ENCODE results near the gene SH3RF3.

The SH3RF3 gene

GRCh38 chr2:109387778-109388469 is 258.9 kb downstream of the SH3RF3 start:
- peaks cover 75% of the 10 kb centered on the region for H3K4me1 ChIP-seq
- H3K4me3 ChIP-seq = no peak overlapping the region
- no peaks in the 10 kb centered on the region for H3K27me3 ChIP-seq
- peaks cover 27% of the 10 kb centered on the region for H4K20me1 ChIP-seq
- H3K4me2 ChIP-seq = peak overlapping the region; percentile 3; the same call in 1 of the 2 replicates
- no peak overlapping the region for H3K27ac ChIP-seq
- H3K36me3 ChIP-seq = no peaks in the 10 kb centered on the region
- TF ChIP-seq Cebpa-rat (IDR thresholded peaks at IDR 0.05) = no peak
- H3K9ac ChIP-seq = no peak overlapping the region
- no peaks in the 10 kb centered on the region for H3K9me3 ChIP-seq

- peak overlapping the region; percentile 42 for H3K27ac ChIP-seq
- H4K20me1 ChIP-seq = peaks cover 22% of the 10 kb centered on the region
- TF ChIP-seq Cebpa-rat (IDR thresholded peaks at IDR 0.05) = no peak
- H3K36me3 ChIP-seq = no peaks in the 10 kb centered on the region
- H3K27me3 ChIP-seq = no peaks in the 10 kb centered on the region
- H3K9ac ChIP-seq = no peak overlapping the region
- peaks cover 73% of the 10 kb centered on the region for H3K4me1 ChIP-seq
- no peaks in the 10 kb centered on the region for H3K9me3 ChIP-seq
- H3K4me3 ChIP-seq = no peak overlapping the region
- peak overlapping the region; percentile 82 for H3K4me2 ChIP-seq
Observed at GRCh38 chr2:109391243-109391642, 262.2 kb downstream of the SH3RF3 start.

GRCh38 chr2:109392140-109392539 is 263.1 kb downstream of the SH3RF3 start:
- no peak overlapping the region for H3K27ac ChIP-seq
- no peak overlapping the region for H3K9ac ChIP-seq
- H3K27me3 ChIP-seq = no peaks in the 10 kb centered on the region
- H3K4me1 ChIP-seq = peaks cover 82% of the 10 kb centered on the region
- no peaks in the 10 kb centered on the region for H3K36me3 ChIP-seq
- no peak overlapping the region for H3K4me3 ChIP-seq
- H3K4me2 ChIP-seq = no peak overlapping the region
- no peaks in the 10 kb centered on the region for H3K9me3 ChIP-seq
- peaks cover 22% of the 10 kb centered on the region for H4K20me1 ChIP-seq
- no peak for TF ChIP-seq Cebpa-rat (IDR thresholded peaks at IDR 0.05)

- no peak for TF ChIP-seq Cebpa-rat (IDR thresholded peaks at IDR 0.05)
- peaks cover 22% of the 10 kb centered on the region for H4K20me1 ChIP-seq
- H3K27ac ChIP-seq = no peak overlapping the region
- H3K4me1 ChIP-seq = peaks cover 90% of the 10 kb centered on the region
- no peaks in the 10 kb centered on the region for H3K9me3 ChIP-seq
- no peaks in the 10 kb centered on the region for H3K36me3 ChIP-seq
- no peak overlapping the region for H3K4me3 ChIP-seq
- no peak overlapping the region for H3K9ac ChIP-seq
- peak overlapping the region; percentile 7; the same call in 1 of the 2 replicates for H3K4me2 ChIP-seq
- H3K27me3 ChIP-seq = no peaks in the 10 kb centered on the region
Observed at GRCh38 chr2:109392816-109393661, 264.0 kb downstream of the SH3RF3 start.

- no peak overlapping the region for H3K9ac ChIP-seq
- H3K9me3 ChIP-seq = no peaks in the 10 kb centered on the region
- H3K4me1 ChIP-seq = peaks cover 90% of the 10 kb centered on the region
- peaks cover 3% of the 10 kb centered on the region; the same call in 1 of the 2 replicates for H3K36me3 ChIP-seq
- H3K27me3 ChIP-seq = no peaks in the 10 kb centered on the region
- H3K4me2 ChIP-seq = peak overlapping the region; percentile 7; the same call in 1 of the 2 replicates
- H4K20me1 ChIP-seq = peaks cover 22% of the 10 kb centered on the region
- no peak overlapping the region for H3K4me3 ChIP-seq
- no peak overlapping the region for H3K27ac ChIP-seq
- no peak for TF ChIP-seq Cebpa-rat (IDR thresholded peaks at IDR 0.05)
Observed at GRCh38 chr2:109393662-109393972, 264.6 kb downstream of the SH3RF3 start.

- Histone ChIP-seq H4K20me1 (peaks cover 10% of the 10 kb centered on the region), H3K4me3 (no peak overlapping the region), H3K4me2 (peak overlapping the region; percentile 82), H3K9ac (peak overlapping the region; percentile 52; the same call in 1 of the 2 replicates), H3K4me1 (peaks cover 70% of the 10 kb centered on the region), H3K36me3 (peaks cover 17% of the 10 kb centered on the region; the same call in 1 of the 2 replicates), H3K27ac (peak overlapping the region; percentile 60), H3K27me3 (no peaks in the 10 kb centered on the region), H3K9me3 (no peaks in the 10 kb centered on the region)
- TF ChIP-seq Cebpa-rat (IDR thresholded peaks at IDR 0.05) = no peak
Observed at GRCh38 chr2:109395494-109396201, 266.6 kb downstream of the SH3RF3 start.

GRCh38 chr2:109396202-109397180 is 267.5 kb downstream of the SH3RF3 start:
- H3K4me1 ChIP-seq = peaks cover 70% of the 10 kb centered on the region
- no peaks in the 10 kb centered on the region for H3K9me3 ChIP-seq
- H3K27ac ChIP-seq = peak overlapping the region; percentile 60
- H3K36me3 ChIP-seq = peaks cover 18% of the 10 kb centered on the region; the same call in 1 of the 2 replicates
- TF ChIP-seq Cebpa-rat (IDR thresholded peaks at IDR 0.05) = no peak
- H3K27me3 ChIP-seq = no peaks in the 10 kb centered on the region
- H3K4me3 ChIP-seq = no peak overlapping the region
- H3K9ac ChIP-seq = peak overlapping the region; percentile 52; the same call in 1 of the 2 replicates
- H3K4me2 ChIP-seq = peak overlapping the region; percentile 82
- H4K20me1 ChIP-seq = peaks cover 2% of the 10 kb centered on the region

GRCh38 chr2:109397893-109398292 is 268.9 kb downstream of the SH3RF3 start:
- Histone ChIP-seq H3K4me2 (peak overlapping the region; percentile 82), H3K9me3 (no peaks in the 10 kb centered on the region), H3K36me3 (peaks cover 18% of the 10 kb centered on the region; the same call in 1 of the 2 replicates), H3K27ac (no peak overlapping the region; the same call in 1 of the 2 replicates), H3K4me3 (no peak overlapping the region), H4K20me1 (peaks cover 7% of the 10 kb centered on the region; the same call in 1 of the 2 replicates), H3K9ac (no peak overlapping the region), H3K27me3 (no peaks in the 10 kb centered on the region), H3K4me1 (peaks cover 70% of the 10 kb centered on the region)
- TF ChIP-seq Cebpa-rat (IDR thresholded peaks at IDR 0.05) = no peak

Data from BLaER1 (cell line).